ENCODE results near the gene RMP24.
"Not testable (repeated sequence)": the region's sequence is repeated elsewhere in the genome, so short reads cannot be mapped to it uniquely, and the experiment has no call there.

RMP24 gene

GRCh38 chr18:35999925-36000324 is 27.4 kb downstream of the RMP24 start:
- H3K4me1 ChIP-seq (ENCODE audit: insufficient read depth, low read length): no peaks in the 10 kb centered on the region
- H3K36me3 ChIP-seq (ENCODE audit: insufficient read depth, low read depth, low read length): no peaks in the 10 kb centered on the region
- H3K9ac ChIP-seq (ENCODE audit: low read depth, low read length): no peak overlapping the region
- no peak overlapping the region for H3K4me3 ChIP-seq (ENCODE audit: low read length)
- no peaks in the 10 kb centered on the region for H3K27me3 ChIP-seq (ENCODE audit: insufficient read depth, low read length)
- H3K9me3 ChIP-seq (ENCODE audit: insufficient read depth, low read depth, low read length): no peaks in the 10 kb centered on the region
- no peak overlapping the region for H3K27ac ChIP-seq (ENCODE audit: low read length)

GRCh38 chr18:36006997-36007396 is 34.5 kb downstream of the RMP24 start:
- no peak overlapping the region for H3K4me3 ChIP-seq (ENCODE audit: low read length)
- H3K27ac ChIP-seq (ENCODE audit: low read length): no peak overlapping the region
- no peaks in the 10 kb centered on the region for H3K9me3 ChIP-seq (ENCODE audit: insufficient read depth, low read depth, low read length)
- no peak overlapping the region for H3K9ac ChIP-seq (ENCODE audit: low read depth, low read length)
- H3K36me3 ChIP-seq (ENCODE audit: insufficient read depth, low read depth, low read length): no peaks in the 10 kb centered on the region
- H3K4me1 ChIP-seq (ENCODE audit: insufficient read depth, low read length): no peaks in the 10 kb centered on the region
- H3K27me3 ChIP-seq (ENCODE audit: insufficient read depth, low read length): no peaks in the 10 kb centered on the region

- no peaks in the 10 kb centered on the region for H3K9me3 ChIP-seq (ENCODE audit: insufficient read depth, low read depth, low read length)
- no peak overlapping the region for H3K27ac ChIP-seq (ENCODE audit: low read length)
- no peaks in the 10 kb centered on the region for H3K27me3 ChIP-seq (ENCODE audit: insufficient read depth, low read length)
- no peak overlapping the region for H3K9ac ChIP-seq (ENCODE audit: low read depth, low read length)
- no peaks in the 10 kb centered on the region for H3K4me1 ChIP-seq (ENCODE audit: insufficient read depth, low read length)
- no peak overlapping the region for H3K4me3 ChIP-seq (ENCODE audit: low read length)
- H3K36me3 ChIP-seq (ENCODE audit: insufficient read depth, low read depth, low read length): no peaks in the 10 kb centered on the region
These were observed 36.7 kb downstream of the RMP24 start for GRCh38 chr18:36009214-36009613.

DNA sequence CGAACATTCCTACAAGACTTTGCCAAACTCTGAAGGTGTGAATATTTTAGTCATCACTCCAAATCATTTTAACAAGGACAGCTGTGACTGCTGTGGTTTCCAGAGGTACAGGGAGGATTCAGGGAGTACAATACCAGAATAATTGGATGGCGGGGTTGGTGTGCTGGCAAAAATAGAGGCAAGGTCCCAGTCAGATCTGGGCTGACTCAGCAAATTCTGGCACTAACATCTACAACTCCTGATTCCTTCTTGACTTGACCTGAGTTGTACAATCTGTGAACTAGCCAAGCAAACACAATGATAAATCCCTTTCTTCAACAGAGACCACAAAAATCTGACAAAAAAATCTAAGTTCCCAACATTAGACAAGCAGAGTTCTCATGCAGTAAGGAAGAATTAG is 40.4 kb downstream of the RMP24 start:
- Histone ChIP-seq H3K4me3 (ENCODE audit: low read length) (no peak overlapping the region), H3K9ac (ENCODE audit: low read depth, low read length) (no peak overlapping the region), H3K9me3 (ENCODE audit: insufficient read depth, low read depth, low read length) (no peaks in the 10 kb centered on the region), H3K27me3 (ENCODE audit: insufficient read depth, low read length) (no peaks in the 10 kb centered on the region), H3K27ac (ENCODE audit: low read length) (no peak overlapping the region), H3K4me1 (ENCODE audit: insufficient read depth, low read length) (no peaks in the 10 kb centered on the region), H3K36me3 (ENCODE audit: insufficient read depth, low read depth, low read length) (no peaks in the 10 kb centered on the region)

- no peak overlapping the region for H3K4me3 ChIP-seq (ENCODE audit: low read length)
- no peaks in the 10 kb centered on the region for H3K27me3 ChIP-seq (ENCODE audit: insufficient read depth, low read length)
- H3K4me1 ChIP-seq (ENCODE audit: insufficient read depth, low read length): no peaks in the 10 kb centered on the region
- H3K9me3 ChIP-seq (ENCODE audit: insufficient read depth, low read depth, low read length): no peaks in the 10 kb centered on the region
- no peak overlapping the region for H3K9ac ChIP-seq (ENCODE audit: low read depth, low read length)
- H3K36me3 ChIP-seq (ENCODE audit: insufficient read depth, low read depth, low read length): no peaks in the 10 kb centered on the region
- H3K27ac ChIP-seq (ENCODE audit: low read length): no peak overlapping the region
These were observed 43.1 kb downstream of the RMP24 start for GRCh38 chr18:36015629-36016028.

DNA sequence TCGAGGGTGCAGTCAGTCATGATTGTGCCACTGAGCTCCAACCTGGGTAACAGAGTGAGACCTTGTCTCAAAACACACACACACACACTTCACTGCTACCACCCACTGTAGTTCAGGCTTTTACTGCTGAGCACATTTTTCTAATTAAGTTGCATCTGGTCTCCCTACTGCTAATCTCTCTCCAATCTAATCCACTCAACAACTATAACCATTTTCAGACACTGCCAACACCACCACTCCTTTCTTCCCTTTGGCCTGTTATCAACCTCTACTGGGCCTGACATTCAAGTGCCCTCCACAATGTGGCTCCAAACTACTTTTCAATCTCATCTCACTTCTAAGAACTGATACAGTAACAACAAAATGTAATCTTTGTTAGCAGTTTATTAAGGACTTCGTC is 44.8 kb downstream of the RMP24 start:
- no peaks in the 10 kb centered on the region for H3K36me3 ChIP-seq (ENCODE audit: insufficient read depth, low read depth, low read length)
- no peak overlapping the region for H3K27ac ChIP-seq (ENCODE audit: low read length)
- H3K9me3 ChIP-seq (ENCODE audit: insufficient read depth, low read depth, low read length): no peaks in the 10 kb centered on the region
- no peak overlapping the region for H3K4me3 ChIP-seq (ENCODE audit: low read length)
- no peaks in the 10 kb centered on the region for H3K4me1 ChIP-seq (ENCODE audit: insufficient read depth, low read length)
- no peaks in the 10 kb centered on the region for H3K27me3 ChIP-seq (ENCODE audit: insufficient read depth, low read length)
- H3K9ac ChIP-seq (ENCODE audit: low read depth, low read length): no peak overlapping the region

- H3K9ac ChIP-seq (ENCODE audit: low read depth, low read length): no peak overlapping the region
- H3K36me3 ChIP-seq (ENCODE audit: insufficient read depth, low read depth, low read length): peaks cover 18% of the 10 kb centered on the region
- no peak overlapping the region for H3K4me3 ChIP-seq (ENCODE audit: low read length)
- no peaks in the 10 kb centered on the region for H3K9me3 ChIP-seq (ENCODE audit: insufficient read depth, low read depth, low read length)
- no peak overlapping the region for H3K27ac ChIP-seq (ENCODE audit: low read length)
- H3K27me3 ChIP-seq (ENCODE audit: insufficient read depth, low read length): no peaks in the 10 kb centered on the region
- H3K4me1 ChIP-seq (ENCODE audit: insufficient read depth, low read length): no peaks in the 10 kb centered on the region
These were observed 47.8 kb downstream of the RMP24 start for GRCh38 chr18:36020174-36020711.

- H3K36me3 ChIP-seq (ENCODE audit: insufficient read depth, low read depth, low read length): peaks cover 49% of the 10 kb centered on the region
- H3K9me3 ChIP-seq (ENCODE audit: insufficient read depth, low read depth, low read length): no peaks in the 10 kb centered on the region
- no peak overlapping the region for H3K27ac ChIP-seq (ENCODE audit: low read length)
- H3K4me3 ChIP-seq (ENCODE audit: low read length): no peak overlapping the region
- no peak overlapping the region for H3K9ac ChIP-seq (ENCODE audit: low read depth, low read length)
- H3K4me1 ChIP-seq (ENCODE audit: insufficient read depth, low read length): no peaks in the 10 kb centered on the region
- H3K27me3 ChIP-seq (ENCODE audit: insufficient read depth, low read length): no peaks in the 10 kb centered on the region
These were observed 50.9 kb downstream of the RMP24 start for GRCh38 chr18:36023336-36023735.

GRCh38 chr18:36024241-36024640 is 51.8 kb downstream of the RMP24 start:
- H3K4me3 ChIP-seq (ENCODE audit: low read length); H3K9me3 ChIP-seq (ENCODE audit: insufficient read depth, low read depth, low read length); H3K27me3 ChIP-seq (ENCODE audit: insufficient read depth, low read length); H3K4me1 ChIP-seq (ENCODE audit: insufficient read depth, low read length); H3K27ac ChIP-seq (ENCODE audit: low read length); H3K9ac ChIP-seq (ENCODE audit: low read depth, low read length): not testable (repeated sequence)
- H3K36me3 ChIP-seq (ENCODE audit: insufficient read depth, low read depth, low read length): peaks cover 58% of the 10 kb centered on the region

DNA sequence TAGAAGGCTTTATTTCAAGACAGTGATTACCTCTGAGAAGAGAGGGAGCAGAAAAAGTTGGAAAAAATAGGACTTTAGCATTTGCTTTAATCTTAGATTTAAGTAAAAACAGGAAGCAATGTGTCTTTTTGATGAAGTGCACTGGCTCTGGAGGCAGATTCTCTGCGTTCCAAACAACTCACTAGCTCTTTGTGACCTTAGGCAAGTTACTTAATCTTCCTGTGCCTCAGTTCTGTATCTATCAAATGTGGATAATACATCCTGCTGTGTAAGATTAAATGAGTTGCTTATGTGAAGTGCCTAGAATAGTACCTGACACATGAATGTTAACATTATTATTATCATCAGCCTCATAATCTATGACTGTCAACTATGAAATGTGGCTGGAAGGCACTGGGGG is 52.5 kb downstream of the RMP24 start:
- Histone ChIP-seq H3K36me3 (ENCODE audit: insufficient read depth, low read depth, low read length) (peaks cover 65% of the 10 kb centered on the region), H3K27me3 (ENCODE audit: insufficient read depth, low read length) (no peaks in the 10 kb centered on the region), H3K4me3 (ENCODE audit: low read length) (no peak overlapping the region), H3K9me3 (ENCODE audit: insufficient read depth, low read depth, low read length) (no peaks in the 10 kb centered on the region), H3K9ac (ENCODE audit: low read depth, low read length) (no peak overlapping the region), H3K27ac (ENCODE audit: low read length) (no peak overlapping the region), H3K4me1 (ENCODE audit: insufficient read depth, low read length) (no peaks in the 10 kb centered on the region)

GRCh38 chr18:36028859-36029258 is 56.4 kb downstream of the RMP24 start:
- Histone ChIP-seq H3K9me3 (ENCODE audit: insufficient read depth, low read depth, low read length) (no peaks in the 10 kb centered on the region), H3K36me3 (ENCODE audit: insufficient read depth, low read depth, low read length) (peaks cover 88% of the 10 kb centered on the region), H3K4me1 (ENCODE audit: insufficient read depth, low read length) (no peaks in the 10 kb centered on the region), H3K27me3 (ENCODE audit: insufficient read depth, low read length) (no peaks in the 10 kb centered on the region), H3K9ac (ENCODE audit: low read depth, low read length) (no peak overlapping the region), H3K4me3 (ENCODE audit: low read length) (no peak overlapping the region), H3K27ac (ENCODE audit: low read length) (no peak overlapping the region)
